GM19328 (cell line): ENCODE measurements around the gene GNAQ.

Experiments used
- ATAC-seq: cut with Tn5 transposase; IDR thresholded peaks from one replicate; pipeline ENCODE4 v1.9.1; 2021; ENCODE audit warnings: mild to moderate bottlenecking, moderate library complexity; ENCODE audit not compliant: unreplicated experiment

Gene GNAQ

DNA sequence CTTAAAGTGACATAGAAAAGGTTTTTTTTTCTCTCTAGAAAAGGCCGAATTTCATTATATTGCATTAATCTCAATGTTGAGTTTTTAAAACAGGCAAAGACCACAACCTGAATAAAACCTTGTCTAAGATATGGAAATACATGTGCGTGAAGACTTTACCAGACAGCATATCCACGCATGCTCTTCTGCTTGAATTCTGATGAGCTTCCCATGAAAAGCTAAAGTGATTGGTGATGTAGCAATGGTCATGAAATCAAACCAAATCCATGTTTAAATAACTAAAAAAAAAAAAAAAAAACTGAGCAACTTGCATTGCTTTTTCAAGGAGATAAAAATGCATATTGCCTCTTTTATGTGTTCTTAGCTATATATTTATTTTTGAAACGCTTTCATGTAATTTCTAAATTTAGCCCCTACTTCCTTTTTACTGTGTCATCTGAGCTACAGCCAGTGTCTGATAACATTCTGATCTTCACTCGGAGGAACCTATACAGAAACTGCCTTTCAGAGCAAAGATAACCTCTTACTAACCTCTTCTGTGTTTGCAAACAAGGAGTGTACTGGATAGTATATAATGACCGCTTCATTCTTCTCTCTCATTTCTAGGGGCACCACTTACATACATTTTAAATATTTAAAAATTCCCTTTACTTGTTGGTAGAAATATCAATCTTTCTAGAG is 204.4 kb downstream of the GNAQ start:
- no peak for ATAC-seq

DNA sequence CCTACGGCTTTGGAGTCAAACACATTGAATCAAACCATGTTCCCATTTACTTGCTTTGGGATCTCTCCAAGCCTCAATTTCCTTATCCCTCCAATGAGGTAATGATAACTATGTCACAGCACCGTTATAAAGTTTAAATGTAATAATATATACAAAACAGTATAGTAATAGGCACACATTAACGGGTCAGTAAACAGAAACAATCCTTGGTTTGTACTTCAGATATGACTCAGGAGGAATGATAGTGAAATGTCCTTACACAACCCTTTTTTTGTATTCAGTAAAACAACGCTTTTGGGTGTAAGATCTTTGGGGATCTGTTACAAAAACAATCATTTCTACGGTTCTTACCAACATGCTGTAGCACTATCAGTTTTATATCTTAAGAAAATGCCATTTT is 205.0 kb downstream of the GNAQ start:
- no peak for ATAC-seq

DNA sequence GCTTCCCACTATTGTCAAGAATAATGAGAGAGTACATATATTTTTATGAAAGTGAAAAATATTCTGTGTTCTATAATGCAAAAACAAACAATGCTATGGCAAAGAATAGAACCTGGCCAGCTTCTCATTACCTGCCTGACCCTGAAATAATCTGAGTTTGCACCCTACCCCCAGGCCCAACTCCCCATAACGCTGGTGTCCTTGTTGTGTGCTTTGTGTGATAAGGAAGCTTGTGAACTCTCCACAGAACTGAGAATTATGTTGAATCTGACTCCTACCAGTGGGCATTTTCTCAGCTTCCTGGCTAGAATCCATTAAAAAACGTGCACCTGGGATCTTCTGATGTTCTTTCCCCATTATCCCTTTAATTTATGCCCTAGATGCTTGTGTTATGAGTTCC is 205.5 kb downstream of the GNAQ start:
- no peak for ATAC-seq

DNA sequence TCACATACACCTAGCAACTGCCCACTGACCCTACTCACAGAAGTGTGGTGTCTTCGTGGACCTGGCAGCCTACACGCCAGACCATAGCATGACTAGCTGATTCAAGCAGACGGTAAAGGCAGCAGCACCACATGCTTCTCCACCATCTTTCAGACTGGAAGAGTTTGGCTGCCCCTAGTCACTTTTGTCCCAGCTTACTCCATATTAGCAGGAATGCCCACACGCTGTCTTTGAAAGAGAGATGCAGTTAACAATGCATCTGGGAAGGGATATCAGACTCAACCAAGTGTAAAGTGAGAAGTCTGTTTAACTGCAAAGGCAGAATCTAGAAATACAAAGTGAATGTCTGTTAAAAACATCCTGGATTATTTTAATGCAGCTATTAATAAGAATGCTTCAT is 206.2 kb downstream of the GNAQ start:
- ATAC-seq, result no peak

DNA sequence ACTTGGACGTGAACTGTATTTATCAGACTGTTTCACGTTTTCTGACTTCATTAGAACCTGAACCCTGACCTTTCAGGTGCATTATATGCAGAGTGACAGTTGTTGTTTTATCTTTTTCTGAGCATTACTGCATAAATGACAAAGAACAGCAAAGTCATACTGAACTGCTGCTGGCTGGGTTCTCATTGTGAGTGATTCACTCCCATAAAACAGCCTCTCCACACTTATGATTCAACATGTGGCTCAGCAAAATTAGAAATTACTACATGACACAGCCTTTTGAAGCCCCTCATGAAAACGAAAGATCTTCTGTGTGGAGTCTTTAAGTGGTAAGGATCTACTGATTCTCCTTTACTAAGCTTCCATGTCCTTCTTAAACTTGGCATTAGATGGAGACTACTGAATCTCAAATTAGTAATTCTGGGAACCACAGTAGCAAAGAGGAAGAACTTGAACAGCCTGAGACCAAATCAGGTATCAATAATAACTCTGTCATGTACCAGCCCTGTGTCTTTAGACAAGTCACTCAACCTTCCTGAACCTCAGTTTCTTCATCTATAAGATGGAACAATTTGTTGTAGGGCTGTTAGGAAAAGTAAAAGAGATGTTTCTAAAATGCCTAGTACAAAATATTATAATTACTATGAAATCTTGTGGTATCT is 211.2 kb downstream of the GNAQ start:
- ATAC-seq, result no peak

DNA sequence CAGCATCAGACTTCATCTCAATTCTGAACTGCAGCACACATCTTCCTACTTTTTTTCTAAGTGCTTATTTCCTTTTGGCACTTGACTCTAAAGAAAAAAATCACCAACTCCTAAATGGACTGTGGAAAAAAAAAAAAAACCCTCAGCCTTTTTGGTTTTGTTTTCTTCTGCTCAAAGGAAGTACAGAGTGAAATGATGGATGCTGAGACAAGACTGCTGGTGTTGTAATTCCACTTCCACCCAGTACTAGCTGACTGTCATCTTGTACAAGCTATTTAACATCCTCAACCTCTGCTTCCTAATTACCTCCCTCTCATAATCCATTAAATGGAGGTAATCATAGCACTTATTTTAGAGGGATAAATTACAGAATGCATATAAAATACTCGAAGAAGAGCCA is 212.0 kb downstream of the GNAQ start:
- no peak for ATAC-seq

DNA sequence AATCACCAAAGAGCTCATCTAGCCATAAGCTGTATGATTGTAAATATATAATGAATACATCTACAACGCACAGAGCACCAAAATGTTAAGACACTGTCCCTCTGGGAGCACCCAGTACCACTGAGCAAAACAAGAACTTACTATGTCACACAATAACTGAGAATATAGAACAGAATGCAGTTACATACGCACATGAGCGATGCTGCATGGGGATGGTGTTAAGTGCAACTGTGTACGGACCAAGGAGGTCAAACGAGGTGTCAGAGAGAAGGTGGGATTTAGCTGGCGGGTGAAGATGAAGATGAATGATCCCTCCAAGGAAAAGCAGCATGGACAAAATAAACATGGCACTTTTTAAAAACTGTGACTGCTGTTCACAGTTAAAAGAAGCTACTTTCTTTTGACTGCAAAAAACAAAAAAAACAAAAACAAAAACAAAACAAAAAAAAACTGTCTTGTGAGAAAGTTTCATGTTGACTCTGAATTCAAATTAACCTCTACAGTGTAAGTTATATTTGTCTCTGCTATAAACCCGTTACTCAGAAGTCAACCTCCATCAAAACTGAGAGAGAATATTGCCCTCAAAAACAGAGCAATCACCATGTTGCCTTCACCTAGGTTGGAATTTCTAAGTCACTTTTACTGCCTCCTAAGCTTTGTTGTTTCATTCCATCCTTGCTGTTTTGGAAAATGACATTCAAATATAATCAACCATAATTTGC is 213.9 kb downstream of the GNAQ start:
- ATAC-seq, result no peak

DNA sequence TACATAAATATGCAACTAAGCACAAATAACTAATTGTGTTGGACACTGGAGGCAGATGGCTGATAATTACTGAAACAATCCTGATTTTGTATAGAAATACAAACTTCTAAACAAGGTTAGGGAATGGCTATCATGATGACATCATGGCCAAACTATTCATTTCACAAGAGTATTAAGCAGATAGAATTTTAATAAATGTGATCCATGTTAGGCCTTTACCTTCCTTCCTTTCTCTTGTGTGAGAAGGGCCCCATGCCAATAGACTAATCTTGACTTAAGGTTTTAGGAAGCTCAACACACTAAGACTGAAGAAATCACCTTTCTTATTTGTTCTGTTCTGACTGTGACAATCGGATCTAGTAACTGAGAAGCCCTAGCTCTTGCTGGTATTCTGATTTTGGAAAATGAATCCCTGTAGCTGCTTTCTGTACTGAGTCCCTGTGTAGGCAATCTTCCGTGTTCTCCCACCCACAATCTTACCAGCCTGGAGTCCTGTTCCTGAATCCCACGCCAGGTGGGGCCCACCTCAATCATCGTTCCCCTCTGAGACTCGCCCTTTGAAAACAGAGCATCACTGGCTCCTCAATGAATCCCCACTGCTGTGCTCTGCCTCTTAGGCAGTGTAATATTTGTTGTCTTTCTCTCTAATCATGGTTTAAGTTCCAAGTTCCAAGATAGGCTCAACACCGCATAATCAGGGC is 214.8 kb downstream of the GNAQ start:
- no peak for ATAC-seq

DNA sequence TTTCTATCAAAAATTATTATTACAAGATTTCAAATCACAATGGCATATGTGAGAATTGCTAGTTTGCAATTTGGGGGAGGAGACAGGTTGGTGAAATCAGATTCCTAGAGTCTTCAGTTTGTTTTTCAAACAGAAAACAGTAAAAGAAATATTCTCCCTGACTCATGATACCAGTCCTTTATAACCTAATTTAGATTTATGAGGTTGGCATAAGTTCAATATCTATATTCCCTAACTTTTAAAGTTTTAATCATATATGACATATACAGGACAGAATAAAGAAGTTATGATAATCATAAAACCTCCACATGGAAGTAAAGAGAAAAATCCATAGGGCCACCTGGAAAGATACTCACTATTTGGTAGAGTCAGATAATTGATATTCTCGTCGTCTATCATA is 216.4 kb downstream of the GNAQ start:
- ATAC-seq, result no peak

DNA sequence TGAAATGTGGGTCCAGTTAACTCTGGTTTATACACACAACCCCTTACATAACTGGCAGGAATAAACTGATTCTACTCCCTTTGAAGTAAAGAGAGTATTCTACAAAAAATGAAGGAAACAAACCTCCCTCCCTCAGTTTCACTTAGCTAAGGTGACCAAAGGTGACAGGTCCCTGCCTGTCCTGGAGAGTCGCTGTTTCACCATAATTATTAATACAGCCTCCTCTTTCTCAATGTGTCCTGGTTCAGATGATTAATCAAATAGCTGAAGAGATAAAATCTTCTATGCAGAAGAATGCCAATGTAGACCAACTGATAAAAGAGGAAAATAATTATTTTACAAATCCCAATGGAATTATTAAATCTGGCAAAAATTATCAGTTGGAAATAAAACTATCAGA is 219.8 kb downstream of the GNAQ start:
- no peak for ATAC-seq

DNA sequence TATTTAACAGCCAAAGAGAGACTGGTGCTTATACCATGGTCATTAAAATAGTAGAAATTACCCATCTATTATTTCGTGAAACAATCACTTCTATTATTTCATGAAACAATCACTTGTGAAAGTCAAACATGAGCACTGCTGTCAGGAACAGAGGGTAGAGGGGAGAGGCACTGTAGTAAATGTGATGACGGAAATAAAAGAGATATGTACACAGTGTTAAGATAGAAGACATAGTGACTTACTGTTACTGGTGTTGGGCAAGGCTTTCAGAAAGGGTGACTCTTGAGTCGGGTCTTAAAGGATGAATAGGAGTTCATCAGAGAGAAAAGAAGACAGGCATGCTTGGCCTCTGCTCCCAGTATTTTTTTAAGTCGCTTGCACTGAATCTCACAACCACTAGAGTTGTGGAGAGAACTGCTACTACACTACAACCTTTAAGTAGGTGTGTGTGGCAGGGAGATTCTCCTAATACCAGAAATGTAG is 220.9 kb downstream of the GNAQ start:
- no peak for ATAC-seq

DNA sequence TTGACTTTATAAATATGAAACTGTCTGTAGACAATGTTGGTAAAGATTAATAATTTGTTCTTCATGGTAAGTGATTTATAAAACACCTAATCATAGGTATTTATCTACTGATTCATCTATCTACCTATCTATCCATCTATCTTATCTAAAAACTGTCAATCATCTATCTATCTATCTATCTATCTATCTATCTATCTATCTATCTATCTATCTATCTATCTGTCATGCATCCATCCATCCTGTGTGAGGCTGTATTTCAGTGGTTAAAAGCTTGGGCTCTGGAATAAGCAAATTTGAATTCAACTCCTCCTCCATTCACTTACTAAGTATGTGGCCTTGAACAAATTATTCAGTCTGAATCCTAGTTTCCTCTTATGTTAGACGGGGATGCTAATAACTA is 221.6 kb downstream of the GNAQ start:
- ATAC-seq, result no peak

DNA sequence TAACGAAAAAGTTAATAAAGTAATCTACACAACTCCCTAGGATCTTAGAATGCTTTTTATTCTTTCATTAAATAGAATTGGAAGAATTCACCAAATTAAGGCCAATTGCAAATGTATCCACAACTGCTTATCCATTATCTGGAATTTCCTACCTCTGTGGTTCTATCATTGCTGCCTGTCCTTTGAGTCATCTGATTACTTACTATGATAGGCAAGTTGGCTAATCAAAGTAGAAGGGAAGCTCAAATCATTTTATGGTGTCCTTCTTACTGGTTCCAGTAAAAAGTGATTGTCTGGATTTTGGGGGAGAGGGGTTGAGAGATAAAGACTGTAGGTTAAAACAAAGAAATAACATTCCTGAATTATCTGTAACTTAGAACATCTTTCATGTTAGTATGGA is 222.1 kb downstream of the GNAQ start:
- no peak for ATAC-seq

DNA sequence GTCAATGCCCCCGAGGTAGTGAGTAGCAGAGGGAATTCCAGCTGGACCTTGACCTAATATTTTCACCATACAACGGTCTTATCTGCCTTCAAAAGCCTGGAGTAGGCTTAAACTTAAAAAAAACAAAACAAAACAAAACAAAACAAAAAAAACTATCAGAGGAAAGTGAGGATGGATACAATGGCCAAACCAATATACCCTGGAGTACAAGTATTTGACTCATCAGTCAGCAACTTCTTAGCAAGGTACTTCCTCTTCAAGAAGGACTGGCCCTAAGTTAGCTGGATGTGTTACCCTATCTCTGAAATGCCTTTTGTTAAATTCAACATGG is 222.9 kb downstream of the GNAQ start:
- no peak for ATAC-seq

DNA sequence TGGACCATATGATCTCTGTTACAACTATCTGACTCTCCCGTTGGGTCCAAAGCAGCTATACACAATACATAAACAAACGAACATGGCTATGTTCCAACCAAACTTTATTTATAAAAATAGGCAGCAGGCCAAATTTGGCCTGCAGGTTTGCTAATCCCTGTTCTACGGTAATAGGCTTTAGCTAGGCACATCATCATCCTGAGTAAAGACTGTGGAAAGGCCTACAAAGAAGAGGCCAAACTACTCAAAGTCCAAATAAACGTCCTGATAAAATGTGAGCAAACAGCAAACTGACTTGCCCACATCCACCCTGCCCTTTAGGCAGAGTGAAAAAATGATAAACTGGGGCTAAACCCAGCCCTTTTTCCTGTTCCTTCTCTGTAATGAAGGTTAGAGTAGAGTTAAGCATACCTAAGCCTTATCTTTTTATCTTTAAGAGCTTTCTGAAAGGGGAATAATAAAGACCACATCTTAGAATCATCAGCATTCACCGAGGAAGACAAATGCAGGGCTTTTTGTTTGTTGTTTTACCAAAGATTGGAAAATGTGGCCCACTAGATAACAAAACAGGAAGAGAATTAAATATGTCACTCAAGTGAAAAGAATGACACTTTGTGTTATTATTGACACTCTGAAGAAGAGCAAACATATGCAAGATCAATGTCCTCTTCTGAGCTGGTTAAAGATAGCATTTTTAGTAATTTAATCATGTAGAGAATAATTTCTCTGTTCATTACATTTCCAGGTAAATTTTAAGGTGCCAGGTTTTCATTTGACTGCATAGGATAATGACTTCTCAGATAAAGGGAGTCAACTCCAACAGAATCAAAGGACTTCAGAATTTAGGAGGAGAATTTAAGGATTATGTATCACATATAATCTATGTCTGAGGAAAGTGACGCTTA is 223.5 kb downstream of the GNAQ start:
- no peak for ATAC-seq

DNA sequence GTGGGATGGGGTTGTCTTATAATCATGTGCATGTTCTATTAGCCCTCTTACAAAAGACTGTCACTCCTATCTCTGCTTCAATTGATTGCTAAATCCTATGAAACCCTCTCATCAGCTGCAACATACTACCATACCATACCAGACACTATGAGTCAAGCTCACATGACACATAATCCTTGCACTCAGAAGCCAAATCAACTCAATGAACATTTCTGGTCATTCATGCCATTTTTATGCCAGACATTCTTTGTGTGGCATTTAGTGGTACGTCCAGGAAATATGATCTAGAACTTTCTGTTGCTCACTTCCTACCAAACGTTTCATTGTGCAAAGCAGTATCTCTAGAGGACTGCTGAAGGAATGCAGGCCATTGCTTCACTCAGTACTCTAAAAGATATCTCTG is 224.3 kb downstream of the GNAQ start:
- no peak for ATAC-seq

DNA sequence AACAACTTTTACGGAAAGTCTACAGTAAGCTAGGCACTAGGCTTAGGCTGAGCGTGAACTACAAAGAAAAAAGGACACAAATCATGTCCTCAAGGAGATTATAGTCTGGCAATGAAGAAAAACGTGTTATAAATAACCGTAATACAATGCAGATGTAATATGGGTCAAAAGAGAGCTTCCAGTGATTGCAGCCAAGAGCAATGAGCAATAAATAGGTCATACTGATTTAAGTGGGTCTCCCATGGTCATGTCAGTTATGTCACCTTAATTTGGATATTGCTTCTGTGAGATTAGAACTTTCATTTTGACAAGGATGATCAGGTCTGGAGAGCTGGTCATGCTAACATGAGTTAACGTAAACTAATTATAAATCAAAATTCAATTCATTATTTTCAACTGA is 224.9 kb downstream of the GNAQ start:
- ATAC-seq, result no peak

DNA sequence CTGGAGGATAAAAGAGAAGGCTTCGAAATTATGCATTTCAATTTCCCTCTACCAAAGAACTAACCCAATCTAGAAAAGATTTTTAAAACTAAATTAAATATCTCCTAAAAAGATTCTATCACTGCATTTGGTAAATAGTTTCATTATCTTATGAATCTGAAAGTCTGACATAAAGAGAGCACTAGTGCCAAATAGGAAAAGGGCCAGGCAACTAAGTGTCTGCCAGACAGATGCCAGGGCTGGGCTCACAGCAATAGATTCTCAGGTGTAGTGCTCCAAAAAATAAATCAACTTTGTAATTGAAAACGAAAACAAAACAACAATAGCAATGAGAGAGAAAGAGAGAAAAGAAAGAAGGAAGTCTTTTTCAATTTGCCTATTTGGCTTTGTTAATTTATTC is 225.8 kb downstream of the GNAQ start:
- no peak for ATAC-seq

DNA sequence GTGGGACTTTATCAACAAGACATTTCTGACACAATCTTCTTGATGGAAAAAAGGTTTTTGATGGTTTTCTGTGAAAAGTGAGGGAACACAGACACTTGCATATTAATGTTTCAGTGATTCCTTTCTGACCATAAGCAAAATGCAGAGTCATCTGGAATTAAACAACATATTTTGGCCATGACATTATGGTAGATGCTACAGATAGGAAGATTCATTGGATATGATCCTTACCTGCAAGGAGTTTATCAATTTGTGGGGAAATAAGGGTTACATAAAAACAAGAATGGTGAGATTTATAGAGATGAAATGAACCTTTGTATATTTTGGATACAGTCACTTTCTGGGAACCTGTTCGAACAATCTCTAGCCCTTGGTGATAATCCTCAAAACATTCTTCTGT is 228.2 kb downstream of the GNAQ start:
- no peak for ATAC-seq

DNA sequence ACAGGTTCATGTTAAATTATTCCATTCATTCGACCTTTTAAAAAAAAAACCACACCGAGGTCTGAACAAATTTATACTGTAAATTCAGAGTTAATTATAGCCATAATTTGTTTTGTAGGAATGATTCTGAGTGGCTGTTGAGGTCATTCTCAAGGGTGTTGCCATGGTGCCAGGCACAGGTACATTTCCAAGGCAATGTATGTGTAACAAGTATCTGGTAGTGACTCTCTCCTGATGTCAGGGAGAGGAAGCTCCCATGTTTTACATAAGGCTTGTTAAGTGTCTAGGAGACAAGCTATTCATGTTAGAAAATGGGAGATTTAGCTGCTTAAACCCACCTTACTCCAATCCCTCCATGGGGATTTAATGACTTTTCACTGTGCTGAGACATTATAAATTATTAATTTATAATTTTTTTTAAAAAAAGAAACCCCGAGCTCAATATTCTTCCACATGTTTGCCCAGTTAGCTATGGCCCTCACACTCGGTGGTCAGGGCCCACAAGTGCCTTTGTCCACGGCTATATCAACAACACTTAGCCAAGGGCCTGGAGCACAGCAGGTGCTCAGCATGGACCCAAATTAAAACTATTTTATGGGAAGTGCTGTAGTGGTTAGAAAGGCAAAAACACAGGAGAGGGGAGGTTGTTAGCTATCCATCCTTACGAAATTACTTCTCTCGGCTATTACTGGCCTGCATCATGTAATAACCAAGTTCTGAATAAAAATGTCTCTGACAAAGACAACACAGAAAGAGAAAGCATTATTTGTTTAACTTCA is 228.9 kb downstream of the GNAQ start:
- ATAC-seq, result no peak
